ENCODE results near the gene MICAL3. TPM values are rescaled to one million over a fixed set of nuclear protein-coding genes. Genes with fewer than 3 reads are reported as not detected.

MICAL3 gene
- polyA plus RNA-seq, 1 of the 3 experiments (the other 2 are of a cell fraction): 83.1 TPM

GRCh38 chr22:18056807-18057474, 32.6 kb upstream of the MICAL3 start:
- H3K9me2 ChIP-seq: no peaks in the 10 kb centered on the region
- no peaks in the 10 kb centered on the region for H4K20me1 ChIP-seq (ENCODE audit: insufficient read depth)
- no peak overlapping the region for H2AFZ ChIP-seq (ENCODE audit: low read depth)
- no peaks in the 10 kb centered on the region for H3K9me3 ChIP-seq
- no peaks in the 10 kb centered on the region for H3K27me3 ChIP-seq (ENCODE audit: insufficient read depth)
- peak overlapping the region; percentile 29; the same call in 1 of the 2 replicates for H3K9ac ChIP-seq
- POLR2A ChIA-PET: no interaction called here
- CTCF ChIA-PET: interaction anchor here (1.0 to 2.9 kb wide), 6 partner anchors 8 to 227 kb away, joined by 3 to 24 read pairs (median 3); partner anchors contain the start of gene MICAL3
- H3K4me3 ChIP-seq (ENCODE audit: low read depth in 2 of 2, low read length in 1 of 2): no peak overlapping the region
- peaks cover 15% of the 10 kb centered on the region for H3F3A ChIP-seq (replicated peaks; ENCODE audit: insufficient read depth)
- peak overlapping the region; percentile 88 to 92 for H3K27ac ChIP-seq (ENCODE audit: low read depth in 2 of 2, low read length in 1 of 2)
- no peaks in the 10 kb centered on the region for H3K79me2 ChIP-seq (ENCODE audit: insufficient read depth)
- peaks cover 15 to 33% of the 10 kb centered on the region in 2 experiments; a peak in 3 of 4 replicates for H3K4me1 ChIP-seq (ENCODE audit: control insufficient read depth in 1 of 2, insufficient read depth in 2 of 2, low read depth in 1 of 2, low read length in 1 of 2)
- 76% methylated on average over 9 of the region's 10 CpGs for WGBS (ENCODE audit: low lambda C conversion rate)
- no peak for DNase-seq
- H3K36me3 ChIP-seq (replicated peaks in 1 of 2; ENCODE audit: control insufficient read depth in 1 of 2, insufficient read depth in 2 of 2, low read length in 1 of 2): no peaks in the 10 kb centered on the region
- no peak for TF ChIP-seq MEF2A (IDR thresholded peaks at IDR 0.05; ENCODE audit: borderline replicate concordance, low read depth)
- peak overlapping the region; percentile 70; the same call in 1 of the 2 replicates for H3K4me2 ChIP-seq

DNA sequence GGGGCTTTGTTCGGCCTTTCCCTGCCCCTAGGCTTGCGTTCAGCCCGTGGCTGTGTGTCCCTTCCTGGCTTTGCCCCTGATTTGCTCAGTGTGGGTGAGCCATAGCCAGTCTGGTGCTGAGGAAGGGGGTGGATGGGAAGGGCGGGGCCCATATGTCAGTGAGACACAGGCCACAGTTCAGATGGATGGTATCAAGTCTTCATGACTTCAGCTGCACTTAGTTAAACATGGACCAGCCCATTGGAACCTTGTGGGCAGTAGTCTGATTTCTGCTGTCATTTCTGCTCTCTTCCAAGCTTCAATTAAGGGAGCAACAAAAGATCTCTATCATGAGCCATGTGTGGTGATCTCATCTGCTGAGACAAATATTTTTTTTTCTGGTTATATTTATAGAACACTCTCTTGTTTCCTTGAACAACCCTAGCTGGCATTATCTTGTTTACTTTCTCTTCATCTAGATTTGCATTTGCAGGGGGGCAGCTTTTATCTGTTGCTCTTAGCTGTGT, 31.9 kb upstream of the MICAL3 start:
- 9% methylated on average over 4 of the region's 4 CpGs for WGBS (ENCODE audit: low lambda C conversion rate)
- Histone ChIP-seq H3K9me3 (no peaks in the 10 kb centered on the region), H3K4me3 (ENCODE audit: low read depth in 2 of 2, low read length in 1 of 2) (no peak overlapping the region), H4K20me1 (ENCODE audit: insufficient read depth) (no peaks in the 10 kb centered on the region), H3K36me3 (replicated peaks in 1 of 2; ENCODE audit: control insufficient read depth in 1 of 2, insufficient read depth in 2 of 2, low read length in 1 of 2) (no peaks in the 10 kb centered on the region), H3K9ac (peak overlapping the region; percentile 29; the same call in 1 of the 2 replicates), H3F3A (replicated peaks; ENCODE audit: insufficient read depth) (peaks cover 15% of the 10 kb centered on the region), H3K27me3 (ENCODE audit: insufficient read depth) (no peaks in the 10 kb centered on the region), H3K4me1 (ENCODE audit: control insufficient read depth in 1 of 2, insufficient read depth in 2 of 2, low read depth in 1 of 2, low read length in 1 of 2) (peaks cover 15 to 26% of the 10 kb centered on the region in 2 experiments; a peak in 3 of 4 replicates), H2AFZ (ENCODE audit: low read depth) (no peak overlapping the region), H3K9me2 (no peaks in the 10 kb centered on the region), H3K4me2 (peak overlapping the region; percentile 70; the same call in 1 of the 2 replicates), H3K79me2 (ENCODE audit: insufficient read depth) (no peaks in the 10 kb centered on the region), H3K27ac (ENCODE audit: low read depth in 2 of 2, low read length in 1 of 2) (peak overlapping the region; percentile 88 to 92)
- CTCF ChIA-PET: interaction anchor here (0.9 to 2.9 kb wide), 9 partner anchors 9 to 227 kb away, joined by 3 to 24 read pairs (median 3); partner anchors contain the start of gene MICAL3
- POLR2A ChIA-PET: interaction anchor here (0.6 kb wide), 1 partner anchor 195 kb away, joined by 4 read pairs; no protein-coding TSS in a partner anchor
- peak; percentile 81 for DNase-seq
- TF ChIP-seq MXI1 (IDR thresholded peaks at IDR 0.05; ENCODE audit: low read depth, low read length): peak; percentile 25; the same call in 1 of the 2 replicates
- TF ChIP-seq SMC3 (IDR thresholded peaks at IDR 0.05; ENCODE audit: low read depth, low read length): no peak
- TF ChIP-seq MAX (IDR thresholded peaks at IDR 0.05; ENCODE audit: low read depth): peak; percentile 57
- peak; percentile 84 for TF ChIP-seq JUND (IDR thresholded peaks at IDR 0.05)
- TF ChIP-seq, protein P1, sequence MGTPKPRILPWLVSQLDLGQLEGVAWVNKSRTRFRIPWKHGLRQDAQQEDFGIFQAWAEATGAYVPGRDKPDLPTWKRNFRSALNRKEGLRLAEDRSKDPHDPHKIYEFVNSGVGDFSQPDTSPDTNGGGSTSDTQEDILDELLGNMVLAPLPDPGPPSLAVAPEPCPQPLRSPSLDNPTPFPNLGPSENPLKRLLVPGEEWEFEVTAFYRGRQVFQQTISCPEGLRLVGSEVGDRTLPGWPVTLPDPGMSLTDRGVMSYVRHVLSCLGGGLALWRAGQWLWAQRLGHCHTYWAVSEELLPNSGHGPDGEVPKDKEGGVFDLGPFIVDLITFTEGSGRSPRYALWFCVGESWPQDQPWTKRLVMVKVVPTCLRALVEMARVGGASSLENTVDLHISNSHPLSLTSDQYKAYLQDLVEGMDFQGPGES (IDR thresholded peaks at IDR 0.05; ENCODE audit: low read depth, low read length): no peak
- no peak for TF ChIP-seq REST (IDR thresholded peaks at IDR 0.05; ENCODE audit: low read depth, low read length)
- peak; percentile 86 for TF ChIP-seq TEAD4 (IDR thresholded peaks at IDR 0.05; ENCODE audit: borderline replicate concordance, insufficient read depth)
- peak; percentile 64; the same call in 1 of the 2 replicates for TF ChIP-seq FOXM1 (IDR thresholded peaks at IDR 0.05; ENCODE audit: low read depth)
- peak; percentile 97 for TF ChIP-seq TCF12 (IDR thresholded peaks at IDR 0.05)
- TF ChIP-seq, protein P2, sequence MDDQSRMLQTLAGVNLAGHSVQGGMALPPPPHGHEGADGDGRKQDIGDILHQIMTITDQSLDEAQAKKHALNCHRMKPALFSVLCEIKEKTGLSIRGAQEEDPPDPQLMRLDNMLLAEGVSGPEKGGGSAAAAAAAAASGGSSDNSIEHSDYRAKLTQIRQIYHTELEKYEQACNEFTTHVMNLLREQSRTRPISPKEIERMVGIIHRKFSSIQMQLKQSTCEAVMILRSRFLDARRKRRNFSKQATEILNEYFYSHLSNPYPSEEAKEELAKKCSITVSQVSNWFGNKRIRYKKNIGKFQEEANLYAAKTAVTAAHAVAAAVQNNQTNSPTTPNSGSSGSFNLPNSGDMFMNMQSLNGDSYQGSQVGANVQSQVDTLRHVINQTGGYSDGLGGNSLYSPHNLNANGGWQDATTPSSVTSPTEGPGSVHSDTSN (IDR thresholded peaks at IDR 0.05): peak; percentile 95
- TF ChIP-seq GATA2 (CRISPR knock-in tag; IDR thresholded peaks at IDR 0.05): peak; percentile 69
- TF ChIP-seq RXRA (IDR thresholded peaks at IDR 0.05; ENCODE audit: borderline replicate concordance, low read depth): peak; percentile 71; the same call in 1 of the 2 replicates
- peak; percentile 51 for TF ChIP-seq CHD2 (IDR thresholded peaks at IDR 0.05; ENCODE audit: low read length, partially characterized antibody)
- TF ChIP-seq RAD21 (IDR thresholded peaks at IDR 0.05; ENCODE audit: low read length): no peak
- 0 out of 2 replicates have a peak, but pooled peaks have one; percentile 52 for TF ChIP-seq RCOR1 (IDR thresholded peaks at IDR 0.05; ENCODE audit: low read length)
- no peak for TF ChIP-seq GABPA (IDR thresholded peaks at IDR 0.05; ENCODE audit: low read depth)
- peak; percentile 85 for TF ChIP-seq SIN3A (IDR thresholded peaks at IDR 0.05; ENCODE audit: borderline replicate concordance, low read depth, low read length)
- peak; percentile 75 to 93 for TF ChIP-seq EP300 (IDR thresholded peaks at IDR 0.05; ENCODE audit: borderline replicate concordance in 1 of 2, low read depth in 1 of 2, low read length in 1 of 2)
- TF ChIP-seq ELF1 (IDR thresholded peaks at IDR 0.05): 0 out of 2 replicates have a peak, but pooled peaks have one; percentile 1
- peak; percentile 98 for TF ChIP-seq MEF2A (IDR thresholded peaks at IDR 0.05; ENCODE audit: borderline replicate concordance, low read depth)
- TF ChIP-seq YY1 (IDR thresholded peaks at IDR 0.05; ENCODE audit: low read depth): peak; percentile 38; the same call in 1 of the 2 replicates
